HCT116 (cell line): ENCODE measurements around the gene AIFM1. TPM values are rescaled to one million over a fixed set of nuclear protein-coding genes. Genes with fewer than 3 reads are reported as not detected.

Source experiments
- ATAC-seq: fragments of 200-7000 bp; cut with Tn5 transposase; 2 replicates; pipeline ENCODE4 v1.9.1; 2020; ENCODE audit warnings: mild to moderate bottlenecking, moderate library complexity
- BruUV-seq: library from RNA; stranded (reverse); fragments of 400-500 nt; replicated peaks from 2 replicates; lab custom pipeline; 2021; lab: Mats Ljungman, UMichigan
- CTCF ChIA-PET: fragments of 300-600 bp; sonication (Branson Sonifier 250); formaldehyde crosslinking; loops from one replicate; lab custom pipeline; 2021; ENCODE audit warnings: antibody characterized with exemption; lab: Charles Lee
- POLR2A ChIA-PET: fragments of 300-600, 350-600 bp; sonication (Branson Sonifier 250); formaldehyde crosslinking; loops from one replicate; lab custom pipeline; 2021; ENCODE audit warnings: antibody characterized with exemption; lab: Charles Lee
- RAD21 ChIA-PET, 2 experiments: fragments of 300-600 bp; sonication (Branson Sonifier 250); formaldehyde crosslinking; loops; one replicate each; lab custom pipeline; 2023; ENCODE audit warnings: low total read pairs in 2 of 2; ENCODE audit not compliant: uncharacterized antibody in 2 of 2, unreplicated experiment in 2 of 2, low non-redundant PET in 1 of 2; lab: Charles Lee
- DNase-seq: peaks from one replicate; pipeline ENCODE4 v3.0.0-alpha.2; 2010; ENCODE audit warnings: low read depth, low spot score
- H2AFZ ChIP-seq: fragments of 200-600 bp; shearing (Covaris generic), sonication (generic); 2 replicates; pipeline ENCODE4 v1.6.1; 2017; ENCODE audit warnings: low read depth, mixed run types, mixed read lengths, antibody characterized with exemption, low read length; ENCODE audit not compliant: poor library complexity, severe bottlenecking
- H3K27ac ChIP-seq: 2 replicates; pipeline ENCODE4 v1.5.1; 2012; ENCODE audit warnings: low read depth, low read length
- H3K27me3 ChIP-seq: fragments of 200-600 bp; sonication (generic); 2 replicates; pipeline ENCODE4 v1.6.1; 2016; ENCODE audit warnings: mixed run types, low read length, mixed read lengths; ENCODE audit not compliant: insufficient read depth
- H3K36me3 ChIP-seq, 2 experiments: fragments of 200-500 bp in 1 of 2; fragments of 200-600 bp in 1 of 2; sonication (Bioruptor generic) in 1 of 2; sonication (generic) in 1 of 2; 2 replicates each; pipeline versions ENCODE4 v1.5.1 to v1.6.1; 2014 to 2016; ENCODE audit warnings: low read length in 2 of 2, inconsistent platforms in 1 of 2, mixed read lengths in 1 of 2, mixed run types in 1 of 2; ENCODE audit not compliant: insufficient read depth in 2 of 2, control insufficient read depth in 1 of 2
- H3K4me1 ChIP-seq, 2 experiments: fragments of 200-600 bp in 1 of 2; sonication (generic) in 1 of 2; 2 replicates each; pipeline versions ENCODE4 v1.5.1 to v1.6.1; 2012 to 2017; ENCODE audit warnings: low read length in 2 of 2, inconsistent platforms in 1 of 2, mild to moderate bottlenecking in 1 of 2, mixed read lengths in 1 of 2, mixed run types in 1 of 2, moderate library complexity in 1 of 2; ENCODE audit not compliant: insufficient read depth in 2 of 2, control insufficient read depth in 1 of 2
- H3K4me2 ChIP-seq: fragments of 200-600 bp; sonication (generic); 2 replicates; pipeline ENCODE4 v1.6.1; 2017; ENCODE audit warnings: mixed run types, low read length, mixed read lengths
- H3K4me3 ChIP-seq, 2 experiments: fragments of 200-600 bp in 1 of 2; sonication (generic) in 1 of 2; replicated peaks in 1 of 2; 2 replicates each; pipeline ENCODE4 v1.5.1; 2011 to 2016; ENCODE audit warnings: low read length in 2 of 2, control low read depth in 1 of 2, low read depth in 1 of 2, mild to moderate bottlenecking in 1 of 2, mixed read lengths in 1 of 2, mixed run types in 1 of 2
- H3K79me2 ChIP-seq: fragments of 200-600 bp; sonication (generic); 2 replicates; pipeline ENCODE4 v1.6.1; 2017; ENCODE audit warnings: mild to moderate bottlenecking, mixed run types, low read length, moderate library complexity, mixed read lengths; ENCODE audit not compliant: insufficient read depth
- H3K9ac ChIP-seq: fragments of 200-600 bp; sonication (generic); 2 replicates; pipeline ENCODE4 v1.6.1; 2016; ENCODE audit warnings: low read length, mixed read lengths
- H3K9me2 ChIP-seq: fragments of 200-600 bp; sonication (generic), shearing (Covaris generic); 2 replicates; pipeline ENCODE4 v1.6.1; 2017; ENCODE audit warnings: mixed run types, mild to moderate bottlenecking, moderate library complexity; ENCODE audit not compliant: insufficient read depth
- H3K9me3 ChIP-seq, 2 experiments: fragments of 200-500 bp in 1 of 2; fragments of 200-600 bp in 1 of 2; sonication (Bioruptor generic) in 1 of 2; sonication (generic) in 1 of 2; 2 replicates each; pipeline ENCODE4 v1.6.1; 2014 to 2017; ENCODE audit warnings: low read length in 2 of 2, mixed read lengths in 2 of 2, inconsistent platforms in 1 of 2, low read depth in 1 of 2, mild to moderate bottlenecking in 1 of 2, mixed run types in 1 of 2, moderate library complexity in 1 of 2; ENCODE audit not compliant: control insufficient read depth in 1 of 2, insufficient read depth in 1 of 2
- H4K20me1 ChIP-seq: fragments of 200-600 bp; sonication (generic), shearing (Covaris generic); 2 replicates; pipeline ENCODE4 v1.6.1; 2017; ENCODE audit warnings: mixed run types, mild to moderate bottlenecking, moderate library complexity; ENCODE audit not compliant: insufficient read depth
- CTCF ChIP-seq, 3 experiments: fragments of 200-600 bp in 1 of 3; sonication (generic) in 1 of 3; IDR thresholded peaks in 2 of 3; conservative IDR thresholded peaks in 1 of 3; 2 replicates each; pipeline ENCODE4 v1.5.1; 2012 to 2017; ENCODE audit warnings: low read depth in 2 of 3, low read length in 2 of 3, antibody characterized with exemption in 1 of 3, borderline replicate concordance in 1 of 3, control low read depth in 1 of 3, mild to moderate bottlenecking in 1 of 3, mixed read lengths in 1 of 3, mixed run types in 1 of 3, moderate library complexity in 1 of 3; ENCODE audit not compliant: insufficient read depth in 1 of 3
- MAX ChIP-seq: IDR thresholded peaks from 2 replicates; pipeline ENCODE4 v1.6.1; 2012
- SP1 ChIP-seq: IDR thresholded peaks from 2 replicates; pipeline ENCODE4 v1.6.1; 2012; ENCODE audit warnings: low read depth
- intact Hi-C: fragments of 100-400 bp; cut with micrococcal nuclease; formaldehyde crosslinking; loops from 2 replicates; pipeline ENCODE4 v1.10.0; 2022
- total RNA-seq: library from RNA; stranded (reverse); gene quantifications from one replicate; pipeline ENCODE4 v1.2.1, GENCODE V29; 2021; ENCODE audit not compliant: unreplicated experiment
- TF ChIP-seq, protein P1 (sequence below): IDR thresholded peaks from 2 replicates; pipeline ENCODE4 v1.6.1; 2011; ENCODE audit warnings: mild to moderate bottlenecking, low read length, moderate library complexity; ENCODE audit not compliant: insufficient replicate concordance; ENCODE audit errors: extremely low read depth

The AIFM1 gene
- total RNA-seq, 1 experiment from 2014 or later, result 50.0 TPM

DNA sequence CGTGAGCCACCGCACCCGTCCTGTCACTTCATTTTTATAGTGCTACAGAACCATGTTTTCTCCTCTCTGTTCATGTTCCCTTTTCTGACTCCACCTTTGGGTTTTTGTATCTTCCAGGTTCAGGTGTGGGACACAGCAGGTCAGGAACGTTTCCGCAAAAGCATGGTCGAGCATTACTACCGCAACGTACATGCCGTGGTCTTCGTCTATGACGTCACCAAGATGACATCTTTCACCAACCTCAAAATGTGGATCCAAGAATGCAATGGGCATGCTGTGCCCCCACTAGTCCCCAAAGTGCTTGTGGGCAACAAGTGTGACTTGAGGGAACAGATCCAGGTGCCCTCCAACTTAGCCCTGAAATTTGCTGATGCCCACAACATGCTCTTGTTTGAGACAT is 18.5 kb upstream of the AIFM1 start:
- H2AFZ ChIP-seq, result no peak overlapping the region
- no peaks in the 10 kb centered on the region for H3K27me3 ChIP-seq
- no peak for DNase-seq
- ChIA-PET RAD21 (no interaction called here), POLR2A (no interaction called here), CTCF (no interaction called here)
- H4K20me1 ChIP-seq, result no peaks in the 10 kb centered on the region
- H3K9me2 ChIP-seq, result no peaks in the 10 kb centered on the region
- H3K79me2 ChIP-seq, result no peaks in the 10 kb centered on the region
- H3K4me1 ChIP-seq, result no peaks in the 10 kb centered on the region
- no peaks in the 10 kb centered on the region for H3K36me3 ChIP-seq
- no peak overlapping the region for H3K27ac ChIP-seq
- BruUV-seq, result no TSS peak
- H3K4me2 ChIP-seq, result no peak overlapping the region
- H3K4me3 ChIP-seq, result no peak overlapping the region
- ATAC-seq, result no peak
- H3K9me3 ChIP-seq, result no peaks in the 10 kb centered on the region
- intact Hi-C loops, result no loop called here
- TF ChIP-seq SP1, result no peak
- TF ChIP-seq MAX, result no peak
- TF ChIP-seq, protein P1, sequence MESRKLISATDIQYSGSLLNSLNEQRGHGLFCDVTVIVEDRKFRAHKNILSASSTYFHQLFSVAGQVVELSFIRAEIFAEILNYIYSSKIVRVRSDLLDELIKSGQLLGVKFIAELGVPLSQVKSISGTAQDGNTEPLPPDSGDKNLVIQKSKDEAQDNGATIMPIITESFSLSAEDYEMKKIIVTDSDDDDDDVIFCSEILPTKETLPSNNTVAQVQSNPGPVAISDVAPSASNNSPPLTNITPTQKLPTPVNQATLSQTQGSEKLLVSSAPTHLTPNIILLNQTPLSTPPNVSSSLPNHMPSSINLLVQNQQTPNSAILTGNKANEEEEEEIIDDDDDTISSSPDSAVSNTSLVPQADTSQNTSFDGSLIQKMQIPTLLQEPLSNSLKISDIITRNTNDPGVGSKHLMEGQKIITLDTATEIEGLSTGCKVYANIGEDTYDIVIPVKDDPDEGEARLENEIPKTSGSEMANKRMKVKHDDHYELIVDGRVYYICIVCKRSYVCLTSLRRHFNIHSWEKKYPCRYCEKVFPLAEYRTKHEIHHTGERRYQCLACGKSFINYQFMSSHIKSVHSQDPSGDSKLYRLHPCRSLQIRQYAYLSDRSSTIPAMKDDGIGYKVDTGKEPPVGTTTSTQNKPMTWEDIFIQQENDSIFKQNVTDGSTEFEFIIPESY, result no peak
- TF ChIP-seq CTCF (IDR thresholded peaks at IDR 0.05 in 2 of 3, conservative IDR thresholded peaks at IDR 0.05 in 1 of 3; ENCODE audit: borderline replicate concordance in 1 of 3, insufficient read depth in 1 of 3, low read depth in 2 of 3, low read length in 2 of 3), result no peak
- H3K9ac ChIP-seq, result no peak overlapping the region
